ENCODE results near the gene DGCR2. TPM values are rescaled to one million over a fixed set of nuclear protein-coding genes. Genes with fewer than 3 reads are reported as not detected.

Gene DGCR2
- total RNA-seq (2022; extraction: Qiagen RNA extraction; ENCODE audit: low read depth): 16.0 to 24.5 TPM (median 20.6 TPM) in 5 replicates

GRCh38 chr22:19122143-19122751, at the start of gene DGCR2:
TSS of gene DGCR2 (minus strand) at chr22:19122412. CDS start at chr22:19122206, 206 bp downstream.

GRCh38 chr22:19149991-19150390, 27.8 kb upstream of the DGCR2 start, which contains the start of gene GSC2:
TSS of gene GSC2 (minus strand) at chr22:19150292. CDS start at chr22:19150283, 9 bp downstream.

GRCh38 chr22:19130959-19131684, 8.9 kb upstream of the DGCR2 start, which contains the start of gene TSSK2:
TSS of gene TSSK2 (plus strand) at chr22:19131308. CDS start at chr22:19131400, 92 bp downstream.

Other genes starting within 250 kb of the DGCR2 start
- gene DGCR6, start 216.1 kb downstream of the DGCR2 start, total RNA-seq (2022; extraction: Qiagen RNA extraction; ENCODE audit: low read depth): 0.69 to 2.1 TPM (median 0.97 TPM) in 5 replicates
- gene PRODH, start 186.1 kb downstream of the DGCR2 start, total RNA-seq (2022; extraction: Qiagen RNA extraction; ENCODE audit: low read depth): 0.38 to 1.6 TPM (median 1.4 TPM) in 5 replicates
- gene TSSK2, start 8.9 kb upstream of the DGCR2 start, total RNA-seq (2022; extraction: Qiagen RNA extraction; ENCODE audit: low read depth): not detected in 5 replicates
- 8.9 to 12.9 TPM (median 11.7 TPM) in 5 replicates for gene ESS2, start 22.2 kb upstream of the DGCR2 start, total RNA-seq (2022; extraction: Qiagen RNA extraction; ENCODE audit: low read depth)
- 0.21 TPM in 1 of 5 replicates, not detected in the others for gene GSC2, start 27.9 kb upstream of the DGCR2 start, total RNA-seq (2022; extraction: Qiagen RNA extraction; ENCODE audit: low read depth)
- 37.3 to 63.8 TPM (median 60.8 TPM) in 5 replicates for gene SLC25A1, start 56.3 kb upstream of the DGCR2 start, total RNA-seq (2022; extraction: Qiagen RNA extraction; ENCODE audit: low read depth)
- gene CLTCL1, start 169.3 kb upstream of the DGCR2 start, total RNA-seq (2022; extraction: Qiagen RNA extraction; ENCODE audit: low read depth): 4.4 to 6.1 TPM (median 5.4 TPM) in 5 replicates